HG03097 (cell line): Measurements from ENCODE around the gene ZNF205.
A peak's percentile ranks its signal among the peaks of the same experiment; 100 is the strongest.

Experiments
- ATAC-seq: cut with Tn5 transposase; IDR thresholded peaks from one replicate; pipeline ENCODE4 v1.9.1; 2021; ENCODE audit not compliant: unreplicated experiment, low FRiP score

Gene ZNF205

GRCh38 chr16:3147046-3147756 lies 34.8 kb downstream of the ZNF205 start:
- ATAC-seq = no peak

GRCh38 chr16:3147757-3148104 lies 35.3 kb downstream of the ZNF205 start:
- ATAC-seq = no peak

- no peak for ATAC-seq
Observed at GRCh38 chr16:3148256-3149192, 36.1 kb downstream of the ZNF205 start.

- no peak for ATAC-seq
Observed at GRCh38 chr16:3149193-3149530, 36.8 kb downstream of the ZNF205 start.

GRCh38 chr16:3149630-3150345 lies 37.4 kb downstream of the ZNF205 start:
- ATAC-seq = peak; percentile 10

GRCh38 chr16:3150346-3151218 lies 38.2 kb downstream of the ZNF205 start:
- ATAC-seq = peak; percentile 64

GRCh38 chr16:3152027-3152276 lies 39.6 kb downstream of the ZNF205 start:
- no peak for ATAC-seq

- ATAC-seq = no peak
Observed at GRCh38 chr16:3152277-3152990, 40.0 kb downstream of the ZNF205 start.

- ATAC-seq = no peak
Observed at GRCh38 chr16:3152991-3153368, 40.6 kb downstream of the ZNF205 start.

GRCh38 chr16:3155181-3155580 lies 42.8 kb downstream of the ZNF205 start:
- ATAC-seq = no peak

- ATAC-seq = no peak
Observed at GRCh38 chr16:3155972-3156371, 43.6 kb downstream of the ZNF205 start.

- no peak for ATAC-seq
Observed at GRCh38 chr16:3157229-3158025, 45.0 kb downstream of the ZNF205 start.

- no peak for ATAC-seq
Observed at GRCh38 chr16:3158026-3158509, 45.7 kb downstream of the ZNF205 start.

GRCh38 chr16:3158510-3159314 lies 46.3 kb downstream of the ZNF205 start:
- peak; percentile 38 for ATAC-seq

GRCh38 chr16:3161235-3162018 lies 49.0 kb downstream of the ZNF205 start:
- no peak for ATAC-seq

- ATAC-seq = no peak
Observed at GRCh38 chr16:3164121-3164991, 52.0 kb downstream of the ZNF205 start.
